Fibroblast of skin of right quadriceps (primary cell): ENCODE data around the gene TMEM140.
"Not testable (repeated sequence)": the region's sequence is repeated elsewhere in the genome, so short reads cannot be mapped to it uniquely, and the experiment has no call there.

Experiments
- DNase-seq: peaks from one replicate; pipeline ENCODE4 v3.0.0-alpha.2; 2013

The TMEM140 gene

DNA sequence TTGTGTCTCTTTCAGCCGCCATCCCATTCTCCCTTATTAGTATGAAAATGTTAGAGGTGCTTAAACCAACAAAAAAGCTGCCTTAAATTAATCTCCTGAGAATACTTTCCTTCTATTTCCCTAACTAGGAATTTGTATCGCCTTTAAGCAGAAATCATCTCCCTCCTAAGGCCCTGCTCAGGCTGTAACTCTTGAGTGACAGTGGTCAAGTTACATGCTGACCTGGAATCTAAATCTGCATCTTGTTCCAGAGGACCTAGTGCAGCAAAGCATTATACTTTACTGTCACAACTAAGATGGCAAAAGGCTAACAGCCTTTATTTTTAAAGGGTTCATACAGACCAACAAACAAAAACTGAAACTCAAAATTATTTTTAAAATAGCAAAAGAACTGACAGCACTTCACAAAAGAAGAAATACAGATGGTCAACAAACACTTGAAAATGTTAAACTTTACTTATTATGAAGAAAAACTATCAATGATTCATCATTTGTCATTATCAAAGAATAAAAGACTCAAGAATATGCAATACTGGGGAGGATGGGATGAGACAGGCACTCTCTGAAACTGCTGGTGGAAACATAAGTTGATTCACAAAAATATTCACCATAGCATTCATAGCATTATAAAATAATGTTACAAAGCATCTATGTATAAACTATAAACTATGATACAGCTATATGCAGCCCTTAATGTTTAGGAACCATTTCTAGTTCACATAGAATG is 11.7 kb downstream of the TMEM140 start:
- DNase-seq = no peak

DNA sequence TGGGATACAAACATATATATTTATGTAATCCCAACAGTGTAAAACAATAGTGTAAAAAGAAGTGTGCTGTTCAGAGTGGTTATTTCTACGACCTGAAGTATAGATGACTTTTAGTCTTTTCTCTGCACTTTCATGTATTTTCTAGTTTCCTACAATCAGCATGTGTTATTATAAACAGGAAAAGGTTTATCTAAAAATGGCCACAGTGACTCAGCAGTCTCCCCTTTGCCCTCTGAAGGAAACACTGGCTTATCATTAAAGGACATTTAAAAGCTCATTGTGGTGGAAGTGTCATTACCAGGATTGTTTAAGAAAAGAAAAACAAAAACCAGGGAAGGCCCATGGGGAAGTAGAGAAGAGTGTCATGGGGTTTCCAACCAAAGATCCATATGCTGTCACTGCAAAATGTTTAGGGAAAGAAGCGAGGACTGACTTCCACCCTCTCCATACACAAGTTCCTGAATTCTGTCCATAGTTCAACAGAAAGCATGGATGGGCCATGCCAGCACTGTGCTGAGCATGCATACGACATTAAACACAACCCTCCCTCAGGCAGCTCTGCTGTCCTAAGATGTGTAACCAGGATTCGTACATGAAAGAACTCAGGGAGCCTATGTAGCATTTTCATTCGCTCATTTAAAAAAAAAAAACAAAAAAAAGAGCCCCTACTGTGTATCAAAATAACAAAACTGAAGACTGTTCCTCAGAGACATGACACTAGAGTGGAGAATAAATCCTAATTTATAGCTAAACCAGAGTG is 12.4 kb downstream of the TMEM140 start:
- DNase-seq = no peak

DNA sequence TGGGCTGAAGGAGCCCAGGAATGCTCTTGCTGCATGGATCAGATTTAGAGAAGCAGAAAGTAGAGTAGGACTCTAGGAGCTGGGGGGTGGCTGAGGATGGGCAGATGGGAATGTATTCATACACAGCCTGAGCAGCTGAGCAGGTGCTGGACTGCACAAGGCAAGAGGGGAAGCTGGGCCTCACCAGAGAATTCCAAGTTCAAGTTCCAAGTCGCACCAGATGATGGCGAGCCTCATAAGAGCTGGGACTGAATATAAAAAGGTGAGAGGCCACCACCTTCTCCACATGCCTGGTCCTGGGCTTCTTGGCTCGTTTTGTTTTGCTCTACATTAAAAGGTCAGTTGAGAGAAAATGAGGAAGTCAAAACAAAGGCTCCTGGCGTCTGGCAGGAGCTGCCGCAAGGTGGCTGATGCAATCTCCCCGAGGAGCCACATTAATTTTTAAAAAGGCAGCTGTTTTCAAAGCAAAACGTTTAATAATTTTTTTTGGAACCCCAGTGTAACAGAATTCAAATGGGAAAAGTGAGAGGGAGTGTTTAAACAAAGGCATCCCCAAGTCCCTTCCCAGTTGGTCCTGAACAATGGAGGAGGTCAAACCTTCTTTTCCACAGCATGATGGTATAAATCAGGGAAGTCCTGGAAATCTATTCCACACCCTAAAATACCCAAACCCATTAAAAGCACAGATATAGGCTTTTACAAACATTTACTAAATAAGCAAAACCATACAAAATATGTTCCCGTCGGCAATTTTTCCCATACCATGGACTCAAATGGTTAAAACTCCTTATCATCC is 13.2 kb downstream of the TMEM140 start:
- DNase-seq = no peak

DNA sequence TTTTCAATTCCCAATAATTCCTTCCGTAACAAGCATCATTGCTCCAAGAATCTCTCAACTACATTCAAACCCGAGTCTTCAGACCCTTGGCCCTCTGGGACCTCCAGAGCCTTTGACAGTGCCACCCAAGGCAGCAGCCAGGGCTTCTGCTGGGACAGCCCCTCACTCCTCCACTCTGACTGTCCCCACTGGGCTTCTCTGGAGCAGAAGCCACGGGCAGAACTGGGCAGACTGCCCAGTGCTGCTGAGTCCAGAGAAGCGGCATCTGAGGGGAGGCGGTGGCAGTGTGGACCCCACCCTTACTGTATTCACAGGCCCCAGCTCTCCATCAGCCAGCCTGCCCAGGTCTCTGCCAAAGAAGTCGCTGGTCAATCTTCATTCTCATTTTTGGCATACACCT is 13.8 kb downstream of the TMEM140 start:
- DNase-seq = no peak

DNA sequence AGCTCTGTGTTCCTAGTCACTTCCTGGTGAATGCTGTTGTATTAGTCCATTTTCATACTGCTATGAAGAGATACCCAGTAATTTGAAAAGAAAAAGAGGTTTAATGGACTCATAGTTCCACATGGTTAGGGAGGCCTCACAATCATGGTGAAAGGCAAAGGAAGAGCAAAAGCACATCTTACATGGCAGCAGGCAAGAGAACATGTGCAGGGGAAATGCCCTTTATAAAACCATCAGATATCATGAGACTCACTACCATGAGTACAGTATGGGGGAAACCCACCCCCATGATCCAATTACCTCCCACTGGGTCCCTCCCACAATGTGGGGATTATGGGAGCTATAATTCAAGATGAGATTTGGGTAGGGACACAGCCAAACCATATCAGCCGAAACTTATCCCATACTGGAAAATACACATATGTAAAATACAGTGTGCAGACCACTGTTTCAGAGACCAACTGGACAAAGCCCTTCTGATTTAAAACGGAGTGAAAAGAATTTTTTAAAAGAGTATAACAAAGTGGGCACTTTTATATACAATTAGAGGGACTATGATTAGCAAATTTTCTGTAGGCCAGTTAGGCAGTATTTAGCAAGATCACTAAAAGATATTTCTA is 14.6 kb downstream of the TMEM140 start:
- DNase-seq = no peak

DNA sequence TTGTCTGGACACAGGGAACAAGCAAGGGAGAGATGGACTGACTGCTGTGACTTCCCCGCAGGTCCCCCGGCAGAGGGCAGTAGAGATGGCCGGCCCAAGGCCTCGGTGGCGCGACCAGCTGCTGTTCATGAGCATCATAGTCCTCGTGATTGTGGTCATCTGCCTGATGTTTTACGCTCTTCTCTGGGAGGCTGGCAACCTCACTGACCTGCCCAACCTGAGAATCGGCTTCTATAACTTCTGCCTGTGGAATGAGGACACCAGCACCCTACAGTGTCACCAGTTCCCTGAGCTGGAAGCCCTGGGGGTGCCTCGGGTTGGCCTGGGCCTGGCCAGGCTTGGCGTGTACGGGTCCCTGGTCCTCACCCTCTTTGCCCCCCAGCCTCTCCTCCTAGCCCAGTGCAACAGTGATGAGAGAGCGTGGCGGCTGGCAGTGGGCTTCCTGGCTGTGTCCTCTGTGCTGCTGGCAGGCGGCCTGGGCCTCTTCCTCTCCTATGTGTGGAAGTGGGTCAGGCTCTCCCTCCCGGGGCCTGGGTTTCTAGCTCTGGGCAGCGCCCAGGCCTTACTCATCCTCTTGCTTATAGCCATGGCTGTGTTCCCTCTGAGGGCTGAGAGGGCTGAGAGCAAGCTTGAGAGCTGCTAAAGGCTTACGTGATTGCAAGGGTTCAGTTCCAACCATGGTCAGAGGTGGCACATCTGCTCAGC is 16.6 kb downstream of the TMEM140 start:
- no peak for DNase-seq

DNA sequence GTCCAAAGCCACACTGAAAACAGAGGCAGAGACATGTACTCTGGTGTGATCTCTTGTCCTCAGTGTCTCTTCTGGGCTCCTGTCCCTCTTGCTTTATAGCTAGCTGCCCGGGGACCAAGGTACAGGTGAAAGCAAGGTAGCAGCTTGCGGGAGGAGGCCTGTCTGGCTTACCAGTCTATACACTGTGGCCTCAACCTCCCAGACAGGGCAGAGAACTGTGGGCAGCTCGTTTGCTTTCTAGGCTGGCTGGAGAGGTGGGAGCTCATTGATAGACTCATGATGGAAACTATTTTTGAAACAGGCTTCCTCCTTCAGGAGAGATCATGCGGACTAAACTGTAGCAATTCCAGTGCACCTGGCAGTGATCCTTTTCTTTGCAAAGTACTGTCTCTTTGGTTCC is 18.0 kb downstream of the TMEM140 start:
- DNase-seq = no peak

DNA sequence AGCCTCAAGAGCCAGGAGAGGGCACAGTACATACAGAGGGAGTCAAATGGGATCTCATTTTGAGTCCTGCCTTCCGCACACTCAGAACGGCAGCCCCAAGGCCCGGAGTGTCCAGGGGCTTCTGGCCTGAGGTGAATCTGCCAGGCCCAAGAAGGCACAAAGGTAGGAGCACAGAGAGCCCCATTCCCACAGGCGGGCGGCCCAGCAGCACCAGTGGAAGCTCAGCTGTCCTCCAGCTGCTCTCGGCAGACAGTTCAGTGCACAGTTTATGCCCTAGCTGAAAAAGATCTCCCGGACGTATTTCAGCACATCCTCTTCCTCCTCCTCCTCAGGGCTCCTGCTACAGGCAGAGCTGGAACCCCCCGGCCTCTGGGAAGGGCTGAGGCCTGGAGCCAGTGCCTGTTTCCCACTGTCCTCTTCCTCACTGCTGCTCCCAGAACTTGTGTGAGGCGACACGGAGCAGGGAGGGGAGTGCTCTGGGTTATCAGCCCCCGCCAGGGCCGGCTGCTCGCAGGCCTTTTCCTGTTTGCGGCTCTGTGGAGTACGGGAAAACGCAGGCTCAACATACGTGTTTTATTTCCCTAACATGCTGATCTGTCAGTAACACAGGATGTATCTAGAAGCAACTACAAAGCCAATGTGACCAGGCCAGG is 18.6 kb downstream of the TMEM140 start:
- no peak for DNase-seq

DNA sequence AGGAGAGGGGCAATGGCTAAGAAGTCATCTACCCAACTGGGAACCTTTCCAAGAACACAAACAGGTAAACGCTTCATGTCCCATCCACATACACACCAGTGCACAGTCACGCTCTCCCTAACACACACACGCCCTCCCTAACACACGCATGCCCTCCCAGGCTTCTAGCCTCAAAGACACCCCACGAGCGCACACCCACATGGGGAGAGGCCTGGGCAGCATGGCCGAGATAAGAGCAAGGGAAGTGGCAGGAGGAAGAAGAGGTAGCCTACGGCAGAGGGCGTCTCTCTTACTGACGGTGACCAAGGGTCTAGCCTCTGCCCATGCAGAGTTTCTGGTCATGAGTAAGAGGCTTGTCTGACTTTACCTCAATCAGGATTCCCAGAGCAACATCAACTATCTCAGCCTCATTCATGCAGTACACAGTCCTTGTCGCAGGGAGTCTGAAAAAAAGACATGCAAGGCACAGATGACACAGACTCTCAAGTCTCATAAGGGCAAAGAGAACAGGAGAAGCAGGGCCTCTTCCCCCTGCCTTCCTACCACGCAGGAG is 19.6 kb downstream of the TMEM140 start:
- DNase-seq = no peak

DNA sequence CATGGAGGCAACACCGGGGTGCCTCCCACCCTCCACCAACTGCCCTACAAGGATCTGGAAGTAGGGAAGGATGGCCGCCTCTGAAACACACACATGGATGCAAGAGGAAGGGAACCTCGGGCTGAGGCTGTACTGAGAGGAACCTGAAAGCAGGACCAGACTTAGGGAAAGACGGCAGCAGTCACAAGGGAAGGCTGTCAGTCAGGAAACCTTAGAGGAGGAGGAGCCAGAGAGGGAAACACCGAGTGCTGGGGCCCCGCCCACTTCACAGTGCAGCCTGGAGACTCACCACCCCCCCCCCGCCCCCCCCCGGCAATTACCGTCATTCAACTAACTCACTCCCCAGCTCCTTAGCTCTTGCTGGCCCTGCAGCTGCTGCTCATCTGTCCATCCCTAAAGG is 20.1 kb downstream of the TMEM140 start:
- no peak for DNase-seq

DNA sequence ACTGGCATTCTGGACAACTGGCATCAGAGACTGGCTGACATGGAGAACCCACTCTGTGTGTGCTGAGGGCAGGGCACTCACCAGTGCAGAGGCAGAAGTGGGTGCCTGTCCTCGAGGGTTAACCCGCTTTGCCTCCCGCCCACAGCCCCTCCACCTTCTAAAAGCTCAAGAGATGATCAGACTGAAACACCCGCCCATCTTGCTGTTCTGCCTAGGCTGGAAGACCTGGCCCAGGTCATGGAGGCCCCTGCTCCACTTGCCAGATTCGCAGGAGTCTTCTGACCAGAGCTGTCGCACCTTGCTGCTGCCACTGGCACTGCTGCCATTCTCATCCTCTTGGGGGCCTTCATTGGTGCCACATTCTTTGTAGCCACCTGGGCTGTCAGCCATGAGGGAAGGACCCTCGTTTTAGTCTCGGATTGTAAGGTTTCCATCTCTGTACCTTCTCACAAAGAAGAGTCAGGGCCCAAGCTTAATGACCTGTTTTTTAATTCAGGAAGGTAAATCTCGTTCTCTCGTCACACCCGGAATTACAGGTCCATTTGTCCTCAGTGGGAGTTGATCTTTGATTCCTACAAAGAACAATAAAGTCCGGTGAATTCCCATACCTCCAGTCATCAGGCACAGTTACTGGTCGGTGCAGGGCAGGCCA is 20.7 kb downstream of the TMEM140 start:
- no peak for DNase-seq

DNA sequence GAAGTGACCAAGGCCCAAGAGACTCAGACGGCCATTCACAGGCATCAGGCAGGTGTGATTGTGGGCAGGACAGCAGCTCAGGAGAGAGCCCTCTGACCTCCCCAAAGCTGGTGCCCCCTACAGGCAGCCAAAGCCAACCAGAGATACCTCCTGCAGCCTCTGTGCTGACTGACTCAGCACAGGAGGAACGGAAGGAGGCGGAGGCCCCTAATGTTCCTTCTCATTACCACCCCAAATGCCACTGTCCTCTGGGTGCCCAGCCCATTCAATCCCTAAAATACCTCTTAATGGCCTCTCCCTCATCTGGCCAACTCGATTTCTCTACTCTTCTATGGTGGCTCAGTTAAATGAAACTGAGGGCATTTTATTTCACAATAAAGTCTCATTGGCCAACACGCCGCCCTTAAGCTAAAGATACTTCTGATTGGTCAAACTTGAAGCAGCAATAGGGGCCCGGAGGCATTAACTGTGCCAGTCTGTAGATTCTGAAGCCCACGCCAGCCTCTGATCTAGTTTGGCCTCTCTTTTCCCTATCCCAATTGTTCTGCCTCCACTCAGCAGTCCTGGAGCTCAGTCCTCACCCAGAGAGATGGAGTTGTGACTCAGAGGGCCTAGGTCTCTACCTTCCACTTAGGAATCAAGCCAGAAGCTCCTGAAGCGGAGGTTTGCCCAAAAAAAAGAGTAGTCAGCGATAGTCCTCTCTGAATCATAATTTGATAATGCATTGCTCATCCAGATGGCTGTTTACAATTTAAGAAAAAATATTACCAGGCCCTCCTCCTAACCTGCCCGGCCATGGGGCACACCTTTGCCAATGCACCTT is 21.5 kb downstream of the TMEM140 start:
- peak; percentile 31 for DNase-seq

DNA sequence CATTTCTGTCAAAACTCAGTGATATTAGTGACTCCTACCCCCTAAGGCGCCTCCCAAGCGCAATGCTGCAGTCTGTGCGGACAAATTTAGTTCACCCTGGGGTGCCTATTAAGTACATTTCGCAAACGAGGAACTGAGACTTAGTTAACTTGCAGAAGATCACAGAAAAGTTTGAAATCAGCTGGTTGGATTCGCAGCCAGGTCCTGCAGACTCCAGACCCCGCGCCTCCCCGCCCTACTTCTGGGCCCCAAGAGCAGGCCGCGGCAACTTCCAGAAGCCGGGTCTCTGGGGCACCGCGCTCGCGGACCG is 22.0 kb downstream of the TMEM140 start:
- DNase-seq = no peak

DNA sequence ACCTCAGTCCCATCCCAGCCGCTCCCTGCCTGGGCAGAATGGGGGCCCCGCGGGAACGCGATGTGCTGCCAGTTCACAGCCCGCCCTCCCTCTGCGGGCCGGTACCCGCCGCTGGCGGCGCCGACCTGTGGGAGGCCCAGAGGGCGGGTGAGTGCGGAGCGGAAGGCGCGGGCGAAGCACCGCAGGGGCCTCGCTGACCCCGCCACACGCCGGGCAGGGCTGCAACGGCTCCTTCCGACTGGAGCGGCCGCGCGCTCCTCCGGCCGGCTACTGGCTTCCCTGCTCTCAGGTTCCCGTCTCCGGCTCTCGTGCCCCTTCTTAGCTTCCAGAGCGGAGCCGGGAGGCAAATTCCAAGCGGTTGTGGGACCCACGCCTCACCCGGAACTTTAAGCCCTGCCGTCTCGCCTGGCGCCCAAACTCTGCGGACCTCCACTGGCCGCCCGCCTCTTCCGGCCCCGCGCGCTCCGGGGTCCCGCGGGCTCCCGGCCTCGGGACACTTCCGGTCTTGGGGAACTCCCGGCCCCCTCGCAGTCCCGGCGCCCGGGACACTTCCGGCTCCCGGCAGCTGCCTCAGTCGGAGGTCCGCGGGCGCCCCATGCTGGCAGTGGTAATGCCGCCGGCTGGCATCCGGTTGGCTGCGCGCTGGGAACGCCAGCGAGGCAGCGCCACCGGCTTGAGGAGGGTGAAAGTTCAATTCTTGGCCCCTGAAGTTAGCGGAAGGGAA is 22.6 kb downstream of the TMEM140 start, which contains the start of gene CYREN:
CYREN (minus strand) TSS at position 434 of the 724 bp plus-strand sequence. CDS start 1,785 bp downstream, outside the sequence.
- peak; percentile 94 for DNase-seq

DNA sequence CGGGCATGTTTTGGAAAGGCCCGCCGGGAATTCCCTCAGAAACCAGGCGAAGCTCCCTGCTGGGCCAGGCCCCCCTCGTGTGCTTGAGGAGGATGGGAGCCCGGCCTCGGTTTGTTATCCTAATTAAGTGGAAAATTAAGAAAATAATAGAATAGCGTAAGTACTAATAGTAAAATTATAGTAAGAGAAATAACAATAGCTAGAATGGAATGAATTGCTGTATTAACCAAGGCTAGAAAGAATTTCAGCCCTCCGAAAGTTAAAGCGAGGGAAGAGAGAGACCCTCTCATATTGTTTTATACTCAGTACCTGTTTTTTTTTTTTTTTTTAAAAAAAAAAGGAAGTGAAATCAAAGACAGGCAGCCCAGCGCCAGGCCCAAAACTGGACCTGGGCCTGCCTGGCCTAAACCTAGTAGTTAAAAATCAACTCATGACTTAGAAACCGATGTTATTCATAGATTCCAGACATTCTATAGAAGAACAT is 23.2 kb downstream of the TMEM140 start:
- DNase-seq = not testable (repeated sequence)

DNA sequence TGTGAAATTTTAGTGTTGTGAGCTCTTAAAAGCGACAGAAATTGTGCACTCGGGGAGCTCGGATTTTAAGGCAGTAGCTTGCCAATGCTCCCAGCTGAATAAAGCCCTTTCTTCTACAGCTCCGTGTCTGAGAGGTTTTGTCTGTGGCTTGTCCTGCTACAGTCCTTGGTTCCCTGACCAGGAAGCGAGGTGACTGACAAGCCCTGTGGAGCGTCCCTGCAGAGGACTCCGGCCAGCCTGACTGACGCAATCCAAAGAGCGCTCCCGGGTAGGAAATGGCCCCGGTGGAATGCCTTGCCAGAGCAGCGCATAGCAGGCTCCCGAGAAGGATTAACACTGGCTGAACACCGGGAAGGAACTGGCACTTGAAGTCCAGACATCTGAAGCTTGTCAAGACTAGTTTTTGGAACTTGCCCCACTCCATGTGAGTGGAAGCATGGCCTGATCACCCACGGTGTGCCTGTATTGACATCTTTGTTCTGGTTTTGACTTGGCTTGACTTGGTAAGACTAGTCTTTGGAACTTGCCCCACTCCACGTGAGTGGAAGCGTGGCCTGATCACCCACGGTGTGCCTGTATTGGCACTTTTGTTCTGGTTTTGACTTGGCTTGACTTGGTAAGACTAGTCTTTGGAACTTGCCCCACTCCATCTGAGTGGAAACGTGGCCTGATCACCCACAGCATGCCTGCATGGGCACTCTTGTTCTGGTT is 23.9 kb downstream of the TMEM140 start:
- not testable (repeated sequence) for DNase-seq

DNA sequence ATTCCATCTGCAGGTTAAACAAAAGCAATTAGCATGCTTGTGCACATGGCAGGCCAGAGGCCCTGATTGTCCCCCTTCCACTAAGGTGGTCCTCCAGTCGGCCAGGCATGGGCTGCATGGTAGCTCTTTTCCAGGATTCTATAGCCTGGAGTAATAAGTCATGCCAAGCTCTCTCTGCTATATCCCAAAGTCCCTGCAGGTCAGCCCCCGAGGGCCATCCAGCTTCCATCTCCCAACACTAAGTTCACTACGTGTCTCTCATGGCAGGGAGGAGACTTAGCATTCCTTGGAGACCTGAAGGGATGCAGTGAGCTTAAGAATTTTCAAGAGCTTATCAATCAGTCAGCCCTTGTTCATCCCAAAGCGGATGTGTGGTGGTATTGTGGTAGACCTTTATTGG is 26.0 kb downstream of the TMEM140 start:
- DNase-seq = not testable (repeated sequence)

DNA sequence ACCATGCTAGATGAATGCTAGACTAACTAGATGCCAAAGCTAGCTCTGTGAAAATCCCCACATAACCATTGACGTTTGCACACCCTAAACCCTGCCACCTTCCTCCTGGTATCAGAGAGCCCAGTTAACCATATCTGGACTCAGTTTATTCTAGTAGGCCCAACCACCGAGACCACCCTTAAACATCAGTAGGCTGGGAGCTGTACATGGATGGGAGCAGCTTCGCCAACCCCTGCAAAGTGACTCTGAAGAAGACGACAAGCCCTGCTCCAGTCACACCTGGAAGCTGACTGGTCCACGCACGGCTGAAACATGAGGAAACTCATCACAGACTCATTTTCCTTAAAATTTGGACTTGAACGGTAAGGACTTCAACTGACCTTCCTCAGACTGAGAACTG is 27.1 kb downstream of the TMEM140 start:
- DNase-seq = no peak

DNA sequence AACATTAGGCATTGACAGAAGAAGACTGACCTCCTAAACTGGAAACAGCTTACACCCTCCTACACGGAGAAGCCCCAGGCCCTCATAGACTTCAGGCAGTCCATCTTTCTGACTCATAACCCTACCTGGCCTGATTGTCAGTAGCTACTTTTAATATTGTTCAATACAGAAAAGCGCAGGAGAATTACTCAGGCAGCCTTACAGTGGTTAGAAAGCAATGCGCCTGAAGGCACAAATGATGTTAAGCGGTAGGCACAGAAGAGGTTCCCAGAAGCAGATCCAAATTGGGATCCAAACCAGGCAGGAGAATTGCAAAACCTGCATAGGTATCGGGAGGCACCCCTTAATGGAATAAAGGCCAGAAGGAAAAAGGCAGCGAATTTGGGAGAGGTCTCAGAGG is 28.1 kb downstream of the TMEM140 start:
- DNase-seq = no peak
